ENCODE data around the gene TRIM8.
A peak's percentile ranks its signal among the peaks of the same experiment; 100 is the strongest.

TRIM8 gene

GRCh38 chr10:102644066-102644645 lies at the start of gene TRIM8:
Gene TRIM8, plus strand, starts transcription at chr10:102644479. Its CDS starts 139 bp downstream, at chr10:102644618.
- peak within 1 kb of the TSS; percentile 99 for H3K27ac ChIP-seq (ENCODE audit: low read depth, low read length)
- H3K4me1 ChIP-seq (ENCODE audit: control insufficient read depth in 5 of 5, insufficient read depth in 5 of 5, low read length in 5 of 5) = peaks cover 16 to 55% (median 40%) of the 10 kb centered on the region in 5 donors

GRCh38 chr10:102595293-102595692 lies 49.0 kb upstream of the TRIM8 start:
- Histone ChIP-seq H3K4me1 (ENCODE audit: control insufficient read depth in 5 of 5, insufficient read depth in 5 of 5, low read length in 5 of 5) (peaks cover 11 to 65% (median 64%) of the 10 kb centered on the region in 5 donors), H3K27ac (ENCODE audit: low read depth, low read length) (peak overlapping the region; percentile 98), H3K36me3 (ENCODE audit: control insufficient read depth in 5 of 5, insufficient read depth in 5 of 5, low read length in 5 of 5) (peaks cover 0 to 35% (median 6%) of the 10 kb centered on the region in 5 donors), H3K9ac (ENCODE audit: low read length in 5 of 5) (peak overlapping the region in 1 of 5 donors; percentile 2), H3K27me3 (ENCODE audit: control insufficient read depth in 5 of 5, insufficient read depth in 4 of 5, low read length in 5 of 5) (no peaks in the 10 kb centered on the region), H3K4me3 (ENCODE audit: low read depth in 1 of 5, low read length in 5 of 5) (no peak overlapping the region), H3K9me3 (ENCODE audit: control insufficient read depth in 5 of 5, low read length in 5 of 5) (no peaks in the 10 kb centered on the region)

More at GRCh38 chr10:102644066-102644645, at the start of gene TRIM8:
- Histone ChIP-seq H3K9me3 (ENCODE audit: control insufficient read depth in 5 of 5, low read length in 5 of 5) (no peaks in the 10 kb centered on the region), H3K36me3 (ENCODE audit: control insufficient read depth in 5 of 5, insufficient read depth in 5 of 5, low read length in 5 of 5) (peaks cover 0 to 15% (median 12%) of the 10 kb centered on the region in 5 donors), H3K9ac (ENCODE audit: low read length in 5 of 5) (peak within 1 kb of the TSS; percentile 93 to 99 (median 96)), H3K4me3 (ENCODE audit: low read depth in 1 of 5, low read length in 5 of 5) (peak within 1 kb of the TSS; percentile 94 to 100 (median 99)), H3K27me3 (ENCODE audit: control insufficient read depth in 5 of 5, insufficient read depth in 4 of 5, low read length in 5 of 5) (no peaks in the 10 kb centered on the region)

- peak overlapping the region; percentile 98 for H3K27ac ChIP-seq (ENCODE audit: low read depth, low read length)
- peaks cover 0 to 35% (median 6%) of the 10 kb centered on the region in 5 donors for H3K36me3 ChIP-seq (ENCODE audit: control insufficient read depth in 5 of 5, insufficient read depth in 5 of 5, low read length in 5 of 5)
- peaks cover 16 to 71% (median 70%) of the 10 kb centered on the region in 5 donors for H3K4me1 ChIP-seq (ENCODE audit: control insufficient read depth in 5 of 5, insufficient read depth in 5 of 5, low read length in 5 of 5)
- peak overlapping the region in 1 of 5 donors; percentile 2 for H3K9ac ChIP-seq (ENCODE audit: low read length in 5 of 5)
- no peak overlapping the region for H3K4me3 ChIP-seq (ENCODE audit: low read depth in 1 of 5, low read length in 5 of 5)
- no peaks in the 10 kb centered on the region for H3K9me3 ChIP-seq (ENCODE audit: control insufficient read depth in 5 of 5, low read length in 5 of 5)
- H3K27me3 ChIP-seq (ENCODE audit: control insufficient read depth in 5 of 5, insufficient read depth in 4 of 5, low read length in 5 of 5) = no peaks in the 10 kb centered on the region
Observed at GRCh38 chr10:102595897-102596296, 48.4 kb upstream of the TRIM8 start.

GRCh38 chr10:102596506-102596971 lies 47.7 kb upstream of the TRIM8 start:
- peaks cover 22 to 78% (median 76%) of the 10 kb centered on the region in 5 donors for H3K4me1 ChIP-seq (ENCODE audit: control insufficient read depth in 5 of 5, insufficient read depth in 5 of 5, low read length in 5 of 5)
- H3K36me3 ChIP-seq (ENCODE audit: control insufficient read depth in 5 of 5, insufficient read depth in 5 of 5, low read length in 5 of 5) = peaks cover 0 to 37% (median 6%) of the 10 kb centered on the region in 5 donors
- H3K27me3 ChIP-seq (ENCODE audit: control insufficient read depth in 5 of 5, insufficient read depth in 4 of 5, low read length in 5 of 5) = no peaks in the 10 kb centered on the region
- H3K4me3 ChIP-seq (ENCODE audit: low read depth in 1 of 5, low read length in 5 of 5) = no peak overlapping the region
- H3K27ac ChIP-seq (ENCODE audit: low read depth, low read length) = peak overlapping the region; percentile 98
- H3K9ac ChIP-seq (ENCODE audit: low read length in 5 of 5) = no peak overlapping the region
- H3K9me3 ChIP-seq (ENCODE audit: control insufficient read depth in 5 of 5, low read length in 5 of 5) = no peaks in the 10 kb centered on the region

GRCh38 chr10:102597131-102597991 lies 46.9 kb upstream of the TRIM8 start:
- Histone ChIP-seq H3K9me3 (ENCODE audit: control insufficient read depth in 5 of 5, low read length in 5 of 5) (no peaks in the 10 kb centered on the region), H3K4me1 (ENCODE audit: control insufficient read depth in 5 of 5, insufficient read depth in 5 of 5, low read length in 5 of 5) (peaks cover 29 to 86% (median 83%) of the 10 kb centered on the region in 5 donors), H3K4me3 (ENCODE audit: low read depth in 1 of 5, low read length in 5 of 5) (no peak overlapping the region), H3K9ac (ENCODE audit: low read length in 5 of 5) (peak overlapping the region in 1 of 5 donors; percentile 29), H3K27ac (ENCODE audit: low read depth, low read length) (peak overlapping the region; percentile 98), H3K27me3 (ENCODE audit: control insufficient read depth in 5 of 5, insufficient read depth in 4 of 5, low read length in 5 of 5) (no peaks in the 10 kb centered on the region), H3K36me3 (ENCODE audit: control insufficient read depth in 5 of 5, insufficient read depth in 5 of 5, low read length in 5 of 5) (peaks cover 0 to 44% (median 6%) of the 10 kb centered on the region in 5 donors)

- Histone ChIP-seq H3K27ac (ENCODE audit: low read depth, low read length) (peak overlapping the region; percentile 98), H3K4me3 (ENCODE audit: low read depth in 1 of 5, low read length in 5 of 5) (no peak overlapping the region), H3K4me1 (ENCODE audit: control insufficient read depth in 5 of 5, insufficient read depth in 5 of 5, low read length in 5 of 5) (peaks cover 33 to 83% (median 80%) of the 10 kb centered on the region in 5 donors), H3K9ac (ENCODE audit: low read length in 5 of 5) (no peak overlapping the region), H3K9me3 (ENCODE audit: control insufficient read depth in 5 of 5, low read length in 5 of 5) (no peaks in the 10 kb centered on the region), H3K27me3 (ENCODE audit: control insufficient read depth in 5 of 5, insufficient read depth in 4 of 5, low read length in 5 of 5) (peaks cover 0 to 3% (median 0%) of the 10 kb centered on the region in 5 donors), H3K36me3 (ENCODE audit: control insufficient read depth in 5 of 5, insufficient read depth in 5 of 5, low read length in 5 of 5) (peaks cover 0 to 47% (median 11%) of the 10 kb centered on the region in 5 donors)
Observed at GRCh38 chr10:102598243-102598642, 46.0 kb upstream of the TRIM8 start.

GRCh38 chr10:102599565-102600327 lies 44.5 kb upstream of the TRIM8 start:
- Histone ChIP-seq H3K27ac (ENCODE audit: low read depth, low read length) (peak overlapping the region; percentile 98), H3K4me1 (ENCODE audit: control insufficient read depth in 5 of 5, insufficient read depth in 5 of 5, low read length in 5 of 5) (peaks cover 36 to 92% (median 91%) of the 10 kb centered on the region in 5 donors), H3K9me3 (ENCODE audit: control insufficient read depth in 5 of 5, low read length in 5 of 5) (no peaks in the 10 kb centered on the region), H3K27me3 (ENCODE audit: control insufficient read depth in 5 of 5, insufficient read depth in 4 of 5, low read length in 5 of 5) (peaks cover 0 to 3% (median 0%) of the 10 kb centered on the region in 5 donors), H3K36me3 (ENCODE audit: control insufficient read depth in 5 of 5, insufficient read depth in 5 of 5, low read length in 5 of 5) (peaks cover 0 to 44% (median 9%) of the 10 kb centered on the region in 5 donors), H3K9ac (ENCODE audit: low read length in 5 of 5) (peak overlapping the region; percentile 23 to 90 (median 40)), H3K4me3 (ENCODE audit: low read depth in 1 of 5, low read length in 5 of 5) (peak overlapping the region in 1 of 5 donors; percentile 16)

GRCh38 chr10:102600816-102601215 lies 43.5 kb upstream of the TRIM8 start:
- Histone ChIP-seq H3K27me3 (ENCODE audit: control insufficient read depth in 5 of 5, insufficient read depth in 4 of 5, low read length in 5 of 5) (peaks cover 0 to 3% (median 0%) of the 10 kb centered on the region in 5 donors), H3K27ac (ENCODE audit: low read depth, low read length) (peak overlapping the region; percentile 98), H3K9me3 (ENCODE audit: control insufficient read depth in 5 of 5, low read length in 5 of 5) (no peaks in the 10 kb centered on the region), H3K9ac (ENCODE audit: low read length in 5 of 5) (peak overlapping the region in 4 of 5 donors; percentile 54 to 90 (median 70)), H3K4me3 (ENCODE audit: low read depth in 1 of 5, low read length in 5 of 5) (peak overlapping the region in 2 of 5 donors; percentile 4 to 19), H3K36me3 (ENCODE audit: control insufficient read depth in 5 of 5, insufficient read depth in 5 of 5, low read length in 5 of 5) (peaks cover 0 to 35% (median 6%) of the 10 kb centered on the region in 5 donors), H3K4me1 (ENCODE audit: control insufficient read depth in 5 of 5, insufficient read depth in 5 of 5, low read length in 5 of 5) (peaks cover 36 to 91% (median 85%) of the 10 kb centered on the region in 5 donors)

GRCh38 chr10:102601639-102602038 lies 42.6 kb upstream of the TRIM8 start:
- peaks cover 36 to 86% (median 76%) of the 10 kb centered on the region in 5 donors for H3K4me1 ChIP-seq (ENCODE audit: control insufficient read depth in 5 of 5, insufficient read depth in 5 of 5, low read length in 5 of 5)
- H3K27ac ChIP-seq (ENCODE audit: low read depth, low read length) = peak overlapping the region; percentile 98
- H3K27me3 ChIP-seq (ENCODE audit: control insufficient read depth in 5 of 5, insufficient read depth in 4 of 5, low read length in 5 of 5) = peaks cover 0 to 3% (median 0%) of the 10 kb centered on the region in 5 donors
- H3K9me3 ChIP-seq (ENCODE audit: control insufficient read depth in 5 of 5, low read length in 5 of 5) = no peaks in the 10 kb centered on the region
- H3K9ac ChIP-seq (ENCODE audit: low read length in 5 of 5) = peak overlapping the region; percentile 22 to 90 (median 59)
- peaks cover 0 to 35% (median 6%) of the 10 kb centered on the region in 5 donors for H3K36me3 ChIP-seq (ENCODE audit: control insufficient read depth in 5 of 5, insufficient read depth in 5 of 5, low read length in 5 of 5)
- H3K4me3 ChIP-seq (ENCODE audit: low read depth in 1 of 5, low read length in 5 of 5) = no peak overlapping the region
